Measurements from ENCODE around the gene DENND2A. TPM values are rescaled to one million over a fixed set of nuclear protein-coding genes. Genes with fewer than 3 reads are reported as not detected.
"Not testable (repeated sequence)": the region's sequence is repeated elsewhere in the genome, so short reads cannot be mapped to it uniquely, and the experiment has no call there.

Gene DENND2A
- total and polyA plus RNA-seq, 5 experiments from 2014 or later, result 0.10 TPM; not detected in 4

- no peak overlapping the region for H3K27ac Mint-ChIP-seq
- POLR2A ChIA-PET, result interaction anchor here (0.6 to 1.4 kb wide), 2 partner anchors 19 to 180 kb away, joined by 3 read pairs; partner anchors contain the start of gene ADCK2
- ATAC-seq, result no peak
- no peaks in the 10 kb centered on the region for H3K9me3 Mint-ChIP-seq
- DNase-seq, result no peak
- H3K4me1 Mint-ChIP-seq, result peaks cover 22 to 25% (median 23%) of the 10 kb centered on the region in 4 donors
- H3K4me3 Mint-ChIP-seq, result no peak overlapping the region
- H3K27me3 Mint-ChIP-seq, result peaks cover 0 to 16% (median 8%) of the 10 kb centered on the region in 5 donors
- H3K36me3 Mint-ChIP-seq, result no peaks in the 10 kb centered on the region
Measured at GRCh38 chr7:140654109-140654387, 13.4 kb upstream of the DENND2A start.

GRCh38 chr7:140653319-140654108, 12.9 kb upstream of the DENND2A start:
- Mint-ChIP-seq H3K4me1 (peaks cover 22 to 25% (median 23%) of the 10 kb centered on the region in 4 donors), H3K27me3 (peaks cover 0 to 16% (median 8%) of the 10 kb centered on the region in 5 donors), H3K4me3 (no peak overlapping the region), H3K9me3 (no peaks in the 10 kb centered on the region), H3K36me3 (no peaks in the 10 kb centered on the region), H3K27ac (no peak overlapping the region)
- peak in 5 of 10 donors; percentile 7 to 51 (median 47) for DNase-seq
- ATAC-seq, result peak in 1 of 2 donors; percentile 56
- POLR2A ChIA-PET, result interaction anchor here (0.6 to 1.4 kb wide), 2 partner anchors 20 to 179 kb away, joined by 3 read pairs; partner anchors contain the start of gene ADCK2

GRCh38 chr7:140650367-140650766, 9.8 kb upstream of the DENND2A start:
- POLR2A ChIA-PET, result no interaction called here
- ATAC-seq, result no peak
- Mint-ChIP-seq H3K9me3 (no peaks in the 10 kb centered on the region), H3K27me3 (peaks cover 0 to 10% (median 5%) of the 10 kb centered on the region in 5 donors), H3K27ac (peak overlapping the region in 1 of 10 donors; percentile 57), H3K4me1 (peaks cover 13 to 17% (median 16%) of the 10 kb centered on the region in 4 donors), H3K36me3 (no peaks in the 10 kb centered on the region), H3K4me3 (peak overlapping the region in 1 of 10 donors; percentile 7)
- no peak for DNase-seq

DNA sequence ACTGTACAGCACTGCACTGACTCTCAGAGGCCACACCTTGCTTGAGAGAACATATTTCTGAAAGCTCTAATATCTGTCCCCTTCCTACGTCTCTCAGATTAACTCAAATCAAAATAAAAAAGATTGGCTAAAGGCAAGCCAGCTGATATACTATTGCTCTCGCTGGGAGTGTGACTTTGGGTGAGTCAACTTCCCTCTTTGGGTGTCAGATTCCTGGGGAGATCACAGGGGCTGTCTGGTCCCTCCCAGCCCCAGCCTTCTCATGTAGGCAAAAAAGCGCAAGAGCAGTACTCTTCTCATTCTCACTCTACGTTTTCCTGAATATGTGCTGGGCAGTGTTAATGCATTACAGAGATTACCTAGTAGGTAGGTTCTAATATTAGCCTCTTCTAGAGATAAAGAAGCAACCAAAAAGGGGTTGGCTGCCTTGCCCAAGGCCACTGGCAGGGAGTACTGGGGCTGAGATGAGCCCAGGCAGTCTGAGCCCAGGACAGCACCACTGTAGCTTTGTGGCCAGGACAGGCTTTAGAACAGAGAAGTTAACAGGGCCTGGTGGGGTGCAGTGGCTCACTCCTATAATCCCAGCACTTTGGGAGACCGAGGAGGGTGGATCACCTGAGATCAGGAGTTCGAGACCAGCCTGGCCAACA, 9.1 kb upstream of the DENND2A start:
- Mint-ChIP-seq H3K36me3 (no peaks in the 10 kb centered on the region), H3K27ac (no peak overlapping the region), H3K4me3 (no peak overlapping the region), H3K9me3 (no peaks in the 10 kb centered on the region), H3K4me1 (peaks cover 13 to 17% (median 15%) of the 10 kb centered on the region in 4 donors), H3K27me3 (peaks cover 0 to 10% (median 6%) of the 10 kb centered on the region in 5 donors)
- POLR2A ChIA-PET, result interaction anchor here (1.0 kb wide), 1 partner anchor 41 kb away, joined by 3 read pairs; no protein-coding TSS in a partner anchor
- ATAC-seq (no peak), DNase-seq (no peak)

DNA sequence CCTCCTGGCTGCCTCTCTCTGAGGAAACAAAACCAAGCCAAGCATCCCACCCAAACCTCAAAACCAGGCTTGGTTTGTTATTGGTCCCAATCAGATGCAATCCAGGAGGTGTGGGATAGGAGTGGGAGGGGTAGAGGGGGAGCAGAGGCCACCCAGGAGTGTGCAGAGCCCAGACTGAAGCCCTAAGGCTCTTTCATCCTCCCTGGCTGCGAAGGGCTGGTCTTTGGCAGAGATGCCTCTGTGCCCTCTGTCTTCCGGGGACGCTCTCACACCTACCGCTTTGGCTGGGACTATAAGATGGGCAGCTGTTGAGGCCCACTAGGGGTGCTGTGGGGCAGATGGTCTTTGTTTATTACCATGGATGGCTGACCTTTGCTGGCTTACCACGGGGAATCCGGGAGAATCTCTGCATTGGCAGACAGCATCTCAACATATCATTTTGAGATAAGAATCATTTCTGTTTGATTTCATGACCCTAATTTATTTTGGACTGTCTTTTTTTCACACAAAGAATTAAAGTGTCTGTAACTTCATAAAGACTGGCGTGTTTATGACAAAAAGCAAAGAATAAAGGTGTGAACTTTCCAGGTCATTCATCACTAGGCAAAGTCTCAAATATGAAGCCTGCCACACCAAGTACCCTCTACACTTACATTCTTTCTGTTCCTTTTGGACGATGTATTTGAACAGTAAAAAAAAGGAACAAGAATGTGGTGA, 6.5 kb upstream of the DENND2A start:
- Mint-ChIP-seq H3K4me1 (peaks cover 6 to 11% (median 9%) of the 10 kb centered on the region in 4 donors), H3K9me3 (peaks cover 0 to 2% (median 0%) of the 10 kb centered on the region in 9 donors), H3K27me3 (peaks cover 4 to 22% (median 11%) of the 10 kb centered on the region in 5 donors), H3K4me3 (no peak overlapping the region), H3K27ac (peak overlapping the region in 5 of 10 donors; percentile 12 to 80 (median 31)), H3K36me3 (no peaks in the 10 kb centered on the region)
- POLR2A ChIA-PET, result no interaction called here
- DNase-seq (peak in 7 of 10 donors; percentile 16 to 42 (median 27)), ATAC-seq (peak; percentile 95 to 98)

DNA sequence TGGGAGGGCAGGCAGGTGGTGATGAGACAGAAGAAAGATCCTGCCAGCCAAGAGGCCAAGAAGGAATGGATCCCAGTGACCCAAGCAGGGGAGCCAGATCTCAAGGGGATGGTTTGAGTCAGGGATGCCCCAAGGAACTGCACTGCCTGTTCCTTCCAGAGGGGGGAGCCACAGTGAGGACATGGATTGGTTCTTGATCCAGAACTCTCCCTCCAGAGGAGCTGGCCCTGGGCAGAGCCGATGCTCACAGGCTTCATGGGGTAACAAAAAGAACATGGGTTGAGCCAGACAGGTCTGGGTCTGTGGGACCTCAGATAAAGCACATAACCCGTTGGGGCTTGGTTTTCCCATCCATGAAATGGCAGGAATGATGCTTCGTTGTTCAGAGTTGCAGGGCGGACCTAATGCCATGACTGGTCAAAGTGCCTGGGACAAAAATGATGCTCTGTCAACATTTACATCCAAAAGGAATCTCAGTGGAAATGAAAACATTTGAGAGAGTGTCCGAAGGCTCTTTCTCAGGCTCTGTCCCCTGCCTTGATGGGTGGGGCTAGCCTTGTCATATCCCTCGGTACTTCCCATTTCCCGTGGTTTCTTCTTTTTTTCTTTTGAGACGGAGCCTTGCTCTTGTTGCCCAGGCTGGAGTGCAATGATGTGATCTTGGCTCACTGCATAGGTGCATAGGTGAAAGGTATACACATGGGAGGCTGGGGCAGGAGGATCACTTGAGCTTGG, 4.7 kb upstream of the DENND2A start:
- H3K27ac Mint-ChIP-seq, result peak overlapping the region in 1 of 10 donors; percentile 60
- H3K4me1 Mint-ChIP-seq, result peaks cover 12 to 21% (median 18%) of the 10 kb centered on the region in 4 donors
- H3K4me3 Mint-ChIP-seq, result no peak overlapping the region
- DNase-seq (no peak), ATAC-seq (no peak)
- peaks cover 0 to 4% (median 0%) of the 10 kb centered on the region in 3 donors for H3K36me3 Mint-ChIP-seq
- H3K27me3 Mint-ChIP-seq, result peaks cover 13 to 34% (median 18%) of the 10 kb centered on the region in 5 donors
- POLR2A ChIA-PET, result no interaction called here
- peaks cover 0 to 2% (median 0%) of the 10 kb centered on the region in 9 donors for H3K9me3 Mint-ChIP-seq

- DNase-seq, ATAC-seq, POLR2A ChIA-PET, H3K4me3 Mint-ChIP-seq, H3K36me3 Mint-ChIP-seq, H3K9me3 Mint-ChIP-seq: not testable (repeated sequence)
- peaks cover 16 to 40% (median 20%) of the 10 kb centered on the region in 5 donors for H3K27me3 Mint-ChIP-seq
- H3K27ac Mint-ChIP-seq, result peak overlapping the region in 1 of 10 donors; percentile 60
- H3K4me1 Mint-ChIP-seq, result peaks cover 15 to 24% (median 22%) of the 10 kb centered on the region in 4 donors
Measured at GRCh38 chr7:140644761-140645160, 4.1 kb upstream of the DENND2A start.

DNA sequence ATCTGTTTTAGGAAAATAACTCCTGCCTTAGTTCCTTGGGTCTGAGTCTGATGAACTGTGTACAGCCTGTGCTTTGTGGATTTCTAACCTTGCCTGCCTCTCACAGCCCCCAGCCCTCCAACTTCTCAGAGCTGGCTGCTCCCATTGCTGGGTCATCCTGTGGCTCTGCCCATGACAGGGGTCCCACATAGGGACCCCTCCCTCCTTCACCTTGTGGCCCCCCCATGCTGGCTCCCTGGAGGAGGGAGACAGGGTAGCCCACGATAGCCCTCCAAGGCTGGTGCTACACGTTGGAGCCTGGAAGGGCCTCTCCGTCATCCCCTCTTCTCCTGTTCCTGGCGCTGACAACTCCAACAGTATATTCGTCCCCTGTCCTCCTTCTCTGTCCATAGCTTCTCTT, 2.8 kb upstream of the DENND2A start:
- POLR2A ChIA-PET, result no interaction called here
- ATAC-seq (no peak), DNase-seq (no peak)
- Mint-ChIP-seq H3K4me3 (no peak overlapping the region), H3K27me3 (peaks cover 24 to 53% (median 30%) of the 10 kb centered on the region in 5 donors), H3K4me1 (peaks cover 22 to 36% (median 30%) of the 10 kb centered on the region in 4 donors), H3K27ac (no peak overlapping the region), H3K9me3 (peaks cover 0 to 2% (median 0%) of the 10 kb centered on the region in 9 donors), H3K36me3 (peaks cover 0 to 6% (median 0%) of the 10 kb centered on the region in 3 donors)

DNA sequence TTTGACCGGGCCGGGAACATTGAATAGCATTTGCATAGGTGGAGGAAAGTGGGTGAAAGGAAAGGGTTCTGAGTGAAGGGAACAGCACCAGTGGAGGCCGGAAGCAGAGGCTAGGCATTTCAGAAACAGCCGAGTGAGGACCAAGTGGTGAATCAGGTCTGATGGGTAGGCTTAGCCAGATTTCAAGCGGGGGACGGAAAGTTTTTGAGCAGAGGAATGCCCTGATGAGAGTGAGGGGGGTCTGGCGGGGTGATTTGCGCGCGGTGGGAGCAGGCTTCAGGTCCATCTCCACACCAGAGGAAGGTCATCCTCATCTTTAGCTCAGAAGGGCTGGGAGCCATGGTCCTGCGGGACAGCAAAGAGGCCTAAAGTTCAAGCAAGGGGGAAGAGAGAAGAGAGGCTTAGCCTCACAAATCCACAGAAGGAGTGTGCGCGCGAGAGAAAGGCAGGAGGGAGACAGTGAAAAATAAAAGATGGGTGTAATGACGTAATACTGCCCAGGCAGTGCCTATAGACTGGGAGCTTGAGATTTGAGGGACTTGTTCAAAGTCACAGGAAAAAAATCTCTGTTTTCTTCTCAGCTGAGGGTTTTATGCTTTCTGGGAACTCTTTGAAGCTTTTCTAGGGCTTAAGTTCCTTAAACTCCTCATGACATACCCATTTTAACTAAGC, 1.0 kb upstream of the DENND2A start:
- ATAC-seq (no peak), DNase-seq (no peak)
- Mint-ChIP-seq H3K36me3 (peaks cover 0 to 6% (median 0%) of the 10 kb centered on the region in 3 donors), H3K27ac (peak overlapping the region in 1 of 10 donors; percentile 45), H3K4me3 (peak overlapping the region; percentile 34 to 89 (median 64)), H3K27me3 (peaks cover 37 to 71% (median 44%) of the 10 kb centered on the region in 5 donors), H3K4me1 (peaks cover 19 to 28% (median 23%) of the 10 kb centered on the region in 4 donors), H3K9me3 (peaks cover 0 to 4% (median 0%) of the 10 kb centered on the region in 9 donors)
- POLR2A ChIA-PET, result interaction anchor here (0.6 to 1.1 kb wide), 4 partner anchors 14 to 116 kb away, joined by 3 to 5 read pairs (median 4); no protein-coding TSS in a partner anchor

DNA sequence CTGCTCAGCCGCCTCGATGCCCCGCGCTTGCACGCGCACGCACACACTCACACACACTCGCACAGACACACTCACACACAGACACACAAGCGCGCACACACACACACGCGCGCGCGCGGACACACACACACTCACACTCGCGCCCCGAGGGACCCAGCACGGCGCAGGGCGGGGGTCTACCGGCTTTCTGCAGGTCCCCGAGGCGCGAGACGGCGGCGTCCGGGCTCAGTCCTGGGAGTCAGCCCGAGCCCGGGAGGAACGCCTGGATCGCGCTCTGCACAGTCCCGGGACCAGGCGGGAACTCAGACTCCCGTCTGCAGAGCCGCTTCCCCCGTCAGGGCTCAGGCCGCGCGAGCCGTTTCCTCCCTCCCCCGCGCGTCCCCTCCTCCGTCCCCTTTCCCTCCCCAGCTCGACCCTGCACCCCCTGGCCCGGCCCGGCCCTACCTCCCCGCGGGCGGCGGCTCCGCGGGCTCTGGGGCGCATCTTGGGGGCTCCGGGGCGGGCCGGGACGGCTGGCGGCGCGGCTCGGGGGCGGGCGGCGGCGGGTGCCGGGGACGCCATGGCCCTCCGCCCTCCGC, 464 bp downstream of the DENND2A start:
- H3K27ac Mint-ChIP-seq, result peak overlapping the region in 7 of 10 donors; percentile 16 to 69 (median 42)
- POLR2A ChIA-PET, result no interaction called here
- DNase-seq, result peak in 1 of 10 donors; percentile 10
- peak; percentile 49 to 60 for ATAC-seq
- H3K4me1 Mint-ChIP-seq, result peaks cover 18 to 25% (median 22%) of the 10 kb centered on the region in 4 donors
- H3K27me3 Mint-ChIP-seq, result peaks cover 41 to 81% (median 48%) of the 10 kb centered on the region in 5 donors
- H3K4me3 Mint-ChIP-seq, result peak overlapping the region; percentile 82 to 94 (median 88)
- peaks cover 0 to 6% (median 0%) of the 10 kb centered on the region in 3 donors for H3K36me3 Mint-ChIP-seq
- peaks cover 0 to 4% (median 0%) of the 10 kb centered on the region in 9 donors for H3K9me3 Mint-ChIP-seq

Measured in naive thymus-derived CD8-positive, alpha-beta T cell (primary cell).